Glutamatergic neuron (in vitro differentiated cells): ENCODE measurements around the gene EZR. TPM values are rescaled to one million over a fixed set of nuclear protein-coding genes. Genes with fewer than 3 reads are reported as not detected.

Source experiments
- DNase-seq: peaks from one replicate; pipeline ENCODE4 v3.0.0; 2022
- H3K27ac Mint-ChIP-seq: one replicate; pipeline ENCODE4 v1.8.0; 2020; ENCODE audit warnings: mild to moderate bottlenecking, mixed read lengths, inconsistent platforms; ENCODE audit not compliant: unreplicated experiment
- H3K27me3 Mint-ChIP-seq: one replicate; pipeline ENCODE4 v1.8.0; 2020; ENCODE audit warnings: mild to moderate bottlenecking, moderate library complexity, mixed read lengths, inconsistent platforms; ENCODE audit not compliant: unreplicated experiment
- H3K36me3 Mint-ChIP-seq: one replicate; pipeline ENCODE4 v1.8.0; 2020; ENCODE audit warnings: mild to moderate bottlenecking, mixed read lengths, inconsistent platforms; ENCODE audit not compliant: unreplicated experiment
- H3K4me1 Mint-ChIP-seq: one replicate; pipeline ENCODE4 v1.8.0; 2020; ENCODE audit warnings: mild to moderate bottlenecking, low read depth, mixed read lengths, inconsistent platforms; ENCODE audit not compliant: unreplicated experiment
- H3K4me3 Mint-ChIP-seq: one replicate; pipeline ENCODE4 v1.8.0; 2020; ENCODE audit warnings: mild to moderate bottlenecking, mixed read lengths, inconsistent platforms; ENCODE audit not compliant: unreplicated experiment
- H3K9me3 Mint-ChIP-seq: one replicate; pipeline ENCODE4 v1.8.0; 2020; ENCODE audit warnings: mild to moderate bottlenecking, moderate library complexity, mixed read lengths, inconsistent platforms; ENCODE audit not compliant: unreplicated experiment
- total RNA-seq: library from RNA; stranded (reverse); fragmentation: NEBNext Ultra II Directional; extraction: Animal tissue kit (Norgen Biotek cat#: 25700); gene quantifications from one replicate; pipeline ENCODE4 v1.2.1, GENCODE V29; 2021; ENCODE audit not compliant: unreplicated experiment
- TF ChIP-seq, protein P1 (sequence below): fragments of 200-600 bp; sonication (generic); IDR thresholded peaks from one replicate; pipeline ENCODE4 v1.5.0; 2021; ENCODE audit not compliant: partially characterized antibody, unreplicated experiment

Gene EZR
- total RNA-seq, 1 donor from 2014 or later, result 272 TPM

DNA sequence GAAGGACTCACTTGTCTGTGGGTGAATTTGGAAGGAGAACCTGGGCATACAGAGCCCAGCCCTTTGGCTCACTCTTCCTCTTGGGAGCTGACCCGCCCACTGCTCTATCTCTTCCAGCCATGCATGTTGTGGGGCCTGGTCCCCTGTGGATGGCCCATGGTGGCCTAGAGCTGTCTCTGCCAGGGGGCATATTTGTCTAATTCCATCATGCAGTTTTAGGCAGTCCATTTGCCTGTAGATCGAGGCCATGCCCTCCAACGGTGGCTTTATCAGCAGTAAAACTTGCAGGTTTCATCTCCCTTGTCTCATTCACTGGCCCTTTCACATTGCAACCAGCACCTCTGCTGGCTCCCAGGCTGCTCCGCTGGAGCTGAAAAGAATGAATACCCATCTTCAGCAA is 12.9 kb upstream of the EZR start:
- H3K4me1 Mint-ChIP-seq, result peaks cover 9% of the 10 kb centered on the region
- no peak overlapping the region for H3K27ac Mint-ChIP-seq
- H3K27me3 Mint-ChIP-seq, result peaks cover 6% of the 10 kb centered on the region
- no peaks in the 10 kb centered on the region for H3K9me3 Mint-ChIP-seq
- TF ChIP-seq, protein P1, sequence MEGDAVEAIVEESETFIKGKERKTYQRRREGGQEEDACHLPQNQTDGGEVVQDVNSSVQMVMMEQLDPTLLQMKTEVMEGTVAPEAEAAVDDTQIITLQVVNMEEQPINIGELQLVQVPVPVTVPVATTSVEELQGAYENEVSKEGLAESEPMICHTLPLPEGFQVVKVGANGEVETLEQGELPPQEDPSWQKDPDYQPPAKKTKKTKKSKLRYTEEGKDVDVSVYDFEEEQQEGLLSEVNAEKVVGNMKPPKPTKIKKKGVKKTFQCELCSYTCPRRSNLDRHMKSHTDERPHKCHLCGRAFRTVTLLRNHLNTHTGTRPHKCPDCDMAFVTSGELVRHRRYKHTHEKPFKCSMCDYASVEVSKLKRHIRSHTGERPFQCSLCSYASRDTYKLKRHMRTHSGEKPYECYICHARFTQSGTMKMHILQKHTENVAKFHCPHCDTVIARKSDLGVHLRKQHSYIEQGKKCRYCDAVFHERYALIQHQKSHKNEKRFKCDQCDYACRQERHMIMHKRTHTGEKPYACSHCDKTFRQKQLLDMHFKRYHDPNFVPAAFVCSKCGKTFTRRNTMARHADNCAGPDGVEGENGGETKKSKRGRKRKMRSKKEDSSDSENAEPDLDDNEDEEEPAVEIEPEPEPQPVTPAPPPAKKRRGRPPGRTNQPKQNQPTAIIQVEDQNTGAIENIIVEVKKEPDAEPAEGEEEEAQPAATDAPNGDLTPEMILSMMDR, result no peak
- no peak for DNase-seq
- no peaks in the 10 kb centered on the region for H3K36me3 Mint-ChIP-seq
- H3K4me3 Mint-ChIP-seq, result no peak overlapping the region

DNA sequence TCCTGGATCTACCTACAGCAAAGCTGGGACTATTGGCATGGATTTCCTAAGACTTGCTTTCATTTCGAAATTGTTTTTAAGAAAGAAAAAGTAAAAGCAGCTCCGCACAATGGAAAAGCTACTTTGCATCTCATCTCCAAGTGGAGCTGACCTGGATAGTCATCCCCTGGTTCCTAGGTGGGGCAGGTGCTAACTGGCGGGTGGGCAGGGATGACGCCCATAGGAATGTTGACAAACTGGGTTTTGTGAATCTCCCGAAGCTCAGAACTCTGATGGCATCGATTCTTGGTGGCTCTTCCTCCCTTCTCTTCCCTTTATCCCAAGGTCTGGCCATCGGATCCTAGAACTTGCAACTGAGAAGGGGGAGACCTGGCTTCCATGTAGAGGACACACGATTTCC is 12.4 kb upstream of the EZR start:
- no peaks in the 10 kb centered on the region for H3K9me3 Mint-ChIP-seq
- peaks cover 9% of the 10 kb centered on the region for H3K4me1 Mint-ChIP-seq
- no peak overlapping the region for H3K4me3 Mint-ChIP-seq
- no peak overlapping the region for H3K27ac Mint-ChIP-seq
- peaks cover 6% of the 10 kb centered on the region for H3K27me3 Mint-ChIP-seq
- TF ChIP-seq, protein P1, result no peak
- H3K36me3 Mint-ChIP-seq, result no peaks in the 10 kb centered on the region
- DNase-seq, result no peak

DNA sequence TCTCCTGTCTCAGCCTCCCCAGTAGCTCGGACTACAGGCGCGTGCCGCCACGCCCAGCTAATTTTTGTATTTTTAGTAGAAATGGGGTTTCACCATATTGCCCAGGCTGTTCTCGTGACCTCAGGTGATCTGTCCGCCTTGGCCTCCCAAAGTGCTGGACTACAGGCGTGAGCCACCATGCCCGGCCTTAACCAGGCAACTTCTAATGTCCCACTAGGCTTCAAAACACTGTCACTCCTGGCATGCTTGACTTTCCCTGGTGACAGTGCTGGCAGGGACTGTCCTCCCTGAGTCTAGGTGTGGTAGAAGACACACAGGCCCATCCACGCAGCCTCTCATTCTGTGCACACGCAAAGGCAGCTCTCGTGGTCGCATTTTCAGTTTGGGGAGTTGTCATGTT is 11.6 kb upstream of the EZR start:
- no peak overlapping the region for H3K4me3 Mint-ChIP-seq
- TF ChIP-seq, protein P1, result no peak
- no peaks in the 10 kb centered on the region for H3K36me3 Mint-ChIP-seq
- H3K4me1 Mint-ChIP-seq, result peaks cover 14% of the 10 kb centered on the region
- DNase-seq, result no peak
- H3K9me3 Mint-ChIP-seq, result no peaks in the 10 kb centered on the region
- no peak overlapping the region for H3K27ac Mint-ChIP-seq
- peaks cover 6% of the 10 kb centered on the region for H3K27me3 Mint-ChIP-seq

DNA sequence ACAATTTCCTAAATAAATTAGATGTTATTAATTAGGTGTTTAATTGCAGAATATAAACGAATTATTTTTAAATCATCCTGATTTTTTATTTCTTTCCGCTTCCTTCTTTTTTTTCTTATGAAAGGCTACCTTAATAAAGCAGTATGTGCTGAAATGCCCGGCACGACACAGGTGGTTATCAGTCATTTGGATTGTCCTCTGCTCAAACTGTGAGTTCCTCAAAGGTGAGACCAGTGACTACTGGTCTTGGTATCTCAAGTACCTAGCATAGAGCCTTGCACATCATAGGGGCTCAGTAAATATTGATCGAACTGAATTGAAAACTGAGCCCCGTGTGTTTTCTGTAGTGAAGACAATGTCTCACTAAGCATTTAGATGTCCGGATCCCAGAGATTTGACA is 9.6 kb upstream of the EZR start:
- H3K9me3 Mint-ChIP-seq, result no peaks in the 10 kb centered on the region
- TF ChIP-seq, protein P1, result no peak
- peaks cover 12% of the 10 kb centered on the region for H3K4me1 Mint-ChIP-seq
- no peak overlapping the region for H3K4me3 Mint-ChIP-seq
- DNase-seq, result no peak
- H3K27me3 Mint-ChIP-seq, result peaks cover 6% of the 10 kb centered on the region
- no peaks in the 10 kb centered on the region for H3K36me3 Mint-ChIP-seq
- no peak overlapping the region for H3K27ac Mint-ChIP-seq

DNA sequence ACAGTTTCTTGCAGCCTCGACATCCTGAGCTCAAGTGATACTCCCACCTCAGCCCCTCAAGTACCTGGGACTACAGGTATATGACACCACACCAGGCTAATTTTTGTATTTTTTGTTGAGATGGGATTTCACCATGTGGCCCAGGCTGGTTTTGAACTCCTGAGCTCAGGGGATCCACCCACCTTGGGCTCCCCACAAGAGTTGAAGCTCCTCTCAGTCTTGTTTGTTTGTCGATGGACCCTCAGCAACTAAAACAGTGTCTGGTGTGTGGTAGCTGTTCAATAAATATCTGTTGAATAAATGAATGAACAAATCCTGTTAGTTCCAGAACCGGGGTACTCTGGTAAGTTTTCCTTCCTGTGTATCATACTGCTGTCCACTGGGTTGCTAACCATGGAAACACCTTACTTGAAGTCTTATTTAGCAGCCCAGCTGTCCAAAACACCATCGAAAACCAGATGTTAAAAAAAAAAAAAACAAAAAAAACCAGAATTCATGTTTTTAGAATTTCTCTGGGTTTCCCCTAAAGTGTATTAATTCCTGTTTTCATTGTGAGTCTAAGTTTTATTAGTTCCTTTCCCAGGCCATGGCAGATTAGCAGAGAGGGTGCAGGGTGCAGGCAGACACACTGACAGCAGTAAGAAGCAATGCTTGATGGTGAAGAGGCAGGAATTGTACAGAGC is 7.8 kb upstream of the EZR start:
- H3K4me1 Mint-ChIP-seq, result peaks cover 12% of the 10 kb centered on the region
- TF ChIP-seq, protein P1, result no peak
- peak overlapping the region; percentile 70 for H3K27ac Mint-ChIP-seq
- no peaks in the 10 kb centered on the region for H3K36me3 Mint-ChIP-seq
- DNase-seq, result no peak
- no peaks in the 10 kb centered on the region for H3K9me3 Mint-ChIP-seq
- no peak overlapping the region for H3K4me3 Mint-ChIP-seq
- peaks cover 4% of the 10 kb centered on the region for H3K27me3 Mint-ChIP-seq
